Ammon's horn (tissue), 1 donor: ENCODE results near the gene CCDC172.

Experiments
- DNase-seq: peaks from one replicate; pipeline ENCODE4 v3.0.0-alpha.2; 2016; ENCODE audit warnings: low spot score

The CCDC172 gene

GRCh38 chr10:116324227-116324950 is at the start of gene CCDC172:
Gene CCDC172, plus strand, starts transcription at chr10:116324448. Its CDS starts 564 bp downstream, at chr10:116325012.
- no peak for DNase-seq

- no peak for DNase-seq
Measured at GRCh38 chr10:116276981-116277380, 47.3 kb upstream of the CCDC172 start.

- no peak for DNase-seq
Measured at GRCh38 chr10:116278846-116279245, 45.4 kb upstream of the CCDC172 start.

- no peak for DNase-seq
Measured at GRCh38 chr10:116281775-116282174, 42.5 kb upstream of the CCDC172 start.

- no peak for DNase-seq
Measured at GRCh38 chr10:116286626-116287200, 37.5 kb upstream of the CCDC172 start.

GRCh38 chr10:116287906-116288501 is 36.2 kb upstream of the CCDC172 start:
- peak; percentile 68 for DNase-seq

- DNase-seq, result no peak
Measured at GRCh38 chr10:116289652-116290051, 34.6 kb upstream of the CCDC172 start.

GRCh38 chr10:116292493-116292892 is 31.8 kb upstream of the CCDC172 start:
- no peak for DNase-seq

- DNase-seq, result no peak
Measured at GRCh38 chr10:116296291-116296721, 27.9 kb upstream of the CCDC172 start.

- DNase-seq, result no peak
Measured at GRCh38 chr10:116298586-116298985, 25.7 kb upstream of the CCDC172 start.

GRCh38 chr10:116300542-116300941 is 23.7 kb upstream of the CCDC172 start:
- no peak for DNase-seq

GRCh38 chr10:116304923-116305322 is 19.3 kb upstream of the CCDC172 start:
- DNase-seq, result no peak

- DNase-seq, result no peak
Measured at GRCh38 chr10:116306847-116307246, 17.4 kb upstream of the CCDC172 start.

- no peak for DNase-seq
Measured at GRCh38 chr10:116307455-116307854, 16.8 kb upstream of the CCDC172 start.

- DNase-seq, result no peak
Measured at GRCh38 chr10:116311016-116311415, 13.2 kb upstream of the CCDC172 start.

- DNase-seq, result no peak
Measured at GRCh38 chr10:116311706-116312490, 12.3 kb upstream of the CCDC172 start.

GRCh38 chr10:116312548-116312947 is 11.7 kb upstream of the CCDC172 start:
- DNase-seq, result peak; percentile 28

GRCh38 chr10:116316503-116316902 is 7.7 kb upstream of the CCDC172 start:
- DNase-seq, result no peak

- DNase-seq, result no peak
Measured at GRCh38 chr10:116324951-116325635, 845 bp downstream of the CCDC172 start.

- no peak for DNase-seq
Measured at GRCh38 chr10:116325987-116326386, 1.7 kb downstream of the CCDC172 start.

- DNase-seq, result no peak
Measured at GRCh38 chr10:116329153-116329552, 4.9 kb downstream of the CCDC172 start.

- DNase-seq, result no peak
Measured at GRCh38 chr10:116331815-116332214, 7.6 kb downstream of the CCDC172 start.
